ENCODE results near the gene CHCHD3.

The CHCHD3 gene

DNA sequence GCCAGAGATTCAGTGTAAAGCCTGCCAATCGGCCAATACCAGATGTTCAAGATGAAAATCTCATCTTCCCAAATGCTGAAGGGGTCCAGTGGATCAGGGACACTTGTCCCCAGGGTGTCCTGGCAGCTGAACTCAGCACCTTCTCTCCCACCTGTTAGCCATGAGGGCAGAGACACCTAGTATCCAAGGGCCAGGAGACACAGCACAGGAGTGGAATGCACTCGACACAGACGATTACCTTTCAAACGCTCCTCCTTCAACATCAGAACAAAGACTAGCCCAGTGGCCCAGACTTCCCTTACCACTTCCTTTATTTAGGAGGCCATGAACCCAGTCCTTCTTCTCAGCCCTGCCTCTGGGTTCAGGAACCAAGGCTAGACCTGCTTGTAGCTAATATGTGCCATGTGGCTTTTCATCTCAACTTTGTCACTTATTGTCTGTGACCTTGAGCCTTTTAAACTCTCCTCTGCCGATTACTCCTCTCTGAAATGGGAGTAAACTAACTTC is 325.4 kb downstream of the CHCHD3 start:
- H3K4me3 ChIP-seq (replicated peaks; ENCODE audit: low read depth, low read length) = no peak overlapping the region
- TF ChIP-seq, protein P1, sequence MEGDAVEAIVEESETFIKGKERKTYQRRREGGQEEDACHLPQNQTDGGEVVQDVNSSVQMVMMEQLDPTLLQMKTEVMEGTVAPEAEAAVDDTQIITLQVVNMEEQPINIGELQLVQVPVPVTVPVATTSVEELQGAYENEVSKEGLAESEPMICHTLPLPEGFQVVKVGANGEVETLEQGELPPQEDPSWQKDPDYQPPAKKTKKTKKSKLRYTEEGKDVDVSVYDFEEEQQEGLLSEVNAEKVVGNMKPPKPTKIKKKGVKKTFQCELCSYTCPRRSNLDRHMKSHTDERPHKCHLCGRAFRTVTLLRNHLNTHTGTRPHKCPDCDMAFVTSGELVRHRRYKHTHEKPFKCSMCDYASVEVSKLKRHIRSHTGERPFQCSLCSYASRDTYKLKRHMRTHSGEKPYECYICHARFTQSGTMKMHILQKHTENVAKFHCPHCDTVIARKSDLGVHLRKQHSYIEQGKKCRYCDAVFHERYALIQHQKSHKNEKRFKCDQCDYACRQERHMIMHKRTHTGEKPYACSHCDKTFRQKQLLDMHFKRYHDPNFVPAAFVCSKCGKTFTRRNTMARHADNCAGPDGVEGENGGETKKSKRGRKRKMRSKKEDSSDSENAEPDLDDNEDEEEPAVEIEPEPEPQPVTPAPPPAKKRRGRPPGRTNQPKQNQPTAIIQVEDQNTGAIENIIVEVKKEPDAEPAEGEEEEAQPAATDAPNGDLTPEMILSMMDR (IDR thresholded peaks at IDR 0.05; ENCODE audit: insufficient read depth, low read length, poor library complexity, severe bottlenecking) = no peak
- no peaks in the 10 kb centered on the region; the same call in 1 of the 2 replicates for H3K27me3 ChIP-seq (replicated peaks; ENCODE audit: control insufficient read depth, insufficient read depth, low read length)
- DNase-seq (ENCODE audit: extremely low read depth, insufficient read length) = no peak
- no peaks in the 10 kb centered on the region for H3K36me3 ChIP-seq (ENCODE audit: control insufficient read depth, insufficient read depth, low read length)

DNA sequence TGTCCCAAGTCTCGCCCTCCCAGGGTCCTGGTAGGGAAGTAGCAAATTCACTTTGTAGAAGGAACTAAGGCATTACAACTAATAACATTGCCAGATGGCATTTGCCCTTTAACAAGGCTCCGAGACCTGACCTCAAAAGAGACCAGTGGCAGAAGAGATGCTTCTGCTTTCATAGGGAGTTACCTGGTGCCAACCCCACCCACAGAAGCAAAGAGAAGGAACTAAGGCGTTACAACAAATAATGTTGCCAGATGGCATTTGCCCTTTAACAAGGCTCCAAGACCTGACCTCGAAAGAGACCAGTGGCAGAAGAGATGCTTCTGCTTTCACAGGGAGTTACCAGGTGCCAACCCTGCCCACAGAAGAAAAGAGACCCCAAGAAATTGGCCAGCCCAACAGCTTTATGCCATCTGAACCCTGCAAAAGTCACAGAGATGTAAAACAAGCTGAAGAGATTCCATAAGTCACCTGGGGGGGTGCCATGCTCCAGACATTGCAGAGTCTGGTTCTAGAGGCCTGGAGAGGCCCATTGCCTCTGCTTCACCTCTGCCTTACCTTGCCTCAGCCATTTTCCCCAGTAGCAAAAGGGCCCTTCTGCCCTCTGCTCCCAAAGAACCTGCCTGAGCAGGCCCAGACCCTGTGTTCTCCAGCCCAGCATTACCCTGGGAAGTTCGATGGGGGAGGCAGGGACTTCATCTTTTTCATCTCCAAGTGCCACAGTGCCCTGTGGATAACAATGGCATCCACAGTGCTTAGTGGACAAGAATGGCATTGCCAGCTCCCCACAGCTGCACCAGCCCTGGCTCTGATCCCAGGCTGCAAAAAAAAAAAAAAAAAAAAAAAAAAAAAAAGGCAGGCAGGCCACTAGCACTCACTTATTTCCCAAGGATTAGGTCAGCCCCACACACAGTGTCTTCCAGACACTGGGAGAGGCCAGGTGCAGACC is 326.1 kb downstream of the CHCHD3 start:
- TF ChIP-seq, protein P1 (IDR thresholded peaks at IDR 0.05; ENCODE audit: insufficient read depth, low read length, poor library complexity, severe bottlenecking) = peak; percentile 1
- Histone ChIP-seq H3K4me3 (replicated peaks; ENCODE audit: low read depth, low read length) (no peak overlapping the region), H3K36me3 (ENCODE audit: control insufficient read depth, insufficient read depth, low read length) (no peaks in the 10 kb centered on the region), H3K27me3 (replicated peaks; ENCODE audit: control insufficient read depth, insufficient read depth, low read length) (no peaks in the 10 kb centered on the region; the same call in 1 of the 2 replicates)
- no peak for DNase-seq (ENCODE audit: extremely low read depth, insufficient read length)

DNA sequence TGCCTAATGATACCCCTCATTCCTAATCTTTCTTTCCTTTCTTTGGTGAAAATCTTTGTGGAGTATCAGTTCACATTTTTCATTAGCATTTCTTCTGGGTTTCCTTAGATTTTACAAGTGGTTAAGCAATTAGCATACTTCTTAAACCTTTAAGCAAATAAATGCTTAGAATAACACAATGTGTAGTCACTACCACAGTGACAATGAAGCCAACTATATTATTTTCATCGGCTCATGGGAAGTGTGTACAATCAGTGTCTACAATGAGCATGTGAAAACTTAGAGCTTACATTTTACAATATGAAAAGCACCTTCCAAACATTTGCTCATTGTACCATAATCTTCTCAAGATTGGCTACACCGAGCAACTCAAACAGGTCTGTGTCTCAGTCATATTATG is 329.5 kb downstream of the CHCHD3 start:
- no peaks in the 10 kb centered on the region for H3K27me3 ChIP-seq (replicated peaks; ENCODE audit: control insufficient read depth, insufficient read depth, low read length)
- TF ChIP-seq, protein P1 (IDR thresholded peaks at IDR 0.05; ENCODE audit: insufficient read depth, low read length, poor library complexity, severe bottlenecking) = no peak
- no peak overlapping the region for H3K4me3 ChIP-seq (replicated peaks; ENCODE audit: low read depth, low read length)
- no peaks in the 10 kb centered on the region for H3K36me3 ChIP-seq (ENCODE audit: control insufficient read depth, insufficient read depth, low read length)
- no peak for DNase-seq (ENCODE audit: extremely low read depth, insufficient read length)

DNA sequence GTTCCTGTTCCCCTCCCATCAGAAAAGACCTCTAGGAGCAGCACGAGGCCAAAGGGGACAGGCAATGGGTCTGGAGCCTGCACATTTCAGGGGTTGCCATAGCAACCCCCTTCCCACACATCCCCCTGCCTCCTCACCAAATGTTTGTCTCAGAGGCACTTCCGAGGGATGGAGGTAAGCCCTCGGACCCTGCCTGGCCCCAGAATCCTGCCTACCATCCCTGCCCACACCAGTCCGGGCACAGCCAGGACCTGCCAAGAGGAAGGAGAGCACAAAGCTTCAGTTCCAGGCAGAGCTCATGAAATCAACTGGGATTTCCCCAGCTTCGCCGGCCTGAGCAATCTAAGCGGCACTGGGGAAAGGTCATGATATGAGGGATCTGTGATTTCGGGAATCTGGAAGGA is 330.6 kb downstream of the CHCHD3 start:
- no peaks in the 10 kb centered on the region for H3K27me3 ChIP-seq (replicated peaks; ENCODE audit: control insufficient read depth, insufficient read depth, low read length)
- no peak for DNase-seq (ENCODE audit: extremely low read depth, insufficient read length)
- H3K36me3 ChIP-seq (ENCODE audit: control insufficient read depth, insufficient read depth, low read length) = no peaks in the 10 kb centered on the region
- TF ChIP-seq, protein P1 (IDR thresholded peaks at IDR 0.05; ENCODE audit: insufficient read depth, low read length, poor library complexity, severe bottlenecking) = no peak
- no peak overlapping the region for H3K4me3 ChIP-seq (replicated peaks; ENCODE audit: low read depth, low read length)

DNA sequence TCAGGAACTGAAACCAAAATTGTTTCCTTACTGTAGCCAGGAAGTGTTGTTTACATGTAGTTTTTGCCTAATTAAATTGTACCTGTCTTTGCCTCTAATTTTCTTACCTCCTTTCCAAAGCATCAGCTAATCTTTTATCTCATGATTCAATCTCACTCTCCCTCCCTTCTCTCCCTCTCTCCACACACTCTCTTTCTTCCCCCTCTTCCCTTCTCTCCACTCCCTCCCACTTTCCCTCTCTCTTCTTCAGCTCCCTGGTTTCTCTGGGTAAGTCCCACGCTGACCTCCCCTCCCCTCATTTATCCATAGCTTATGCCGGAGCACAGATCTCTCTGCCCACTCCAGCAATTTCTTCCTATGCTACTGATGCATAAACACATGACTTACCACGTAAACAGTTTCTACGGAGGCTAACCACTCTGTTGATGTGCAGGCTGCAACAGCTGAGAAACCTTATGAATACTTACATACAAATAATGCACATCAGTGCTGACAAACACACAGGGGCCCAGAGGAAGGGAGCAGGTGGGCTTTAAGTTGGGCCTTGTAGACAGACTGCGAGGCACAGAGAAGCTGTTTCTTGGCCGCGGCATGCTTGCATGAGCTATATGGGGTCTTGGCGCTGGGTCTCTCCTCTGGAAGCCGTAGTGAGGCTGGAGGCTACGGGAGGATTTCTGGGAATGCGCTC is 331.2 kb downstream of the CHCHD3 start:
- TF ChIP-seq, protein P1 (IDR thresholded peaks at IDR 0.05; ENCODE audit: insufficient read depth, low read length, poor library complexity, severe bottlenecking) = no peak
- H3K27me3 ChIP-seq (replicated peaks; ENCODE audit: control insufficient read depth, insufficient read depth, low read length) = no peaks in the 10 kb centered on the region
- no peak overlapping the region for H3K4me3 ChIP-seq (replicated peaks; ENCODE audit: low read depth, low read length)
- DNase-seq (ENCODE audit: extremely low read depth, insufficient read length) = no peak
- no peaks in the 10 kb centered on the region for H3K36me3 ChIP-seq (ENCODE audit: control insufficient read depth, insufficient read depth, low read length)

All from GM06990 (cell line).